K562 (cell line): ENCODE results near the gene TBXA2R. TPM values are rescaled to one million over a fixed set of nuclear protein-coding genes. Genes with fewer than 3 reads are reported as not detected.

ENCODE experiments used
- ATAC-seq: fragments of 200-7000 bp; cut with Tn5 transposase; 3 replicates; pipeline ENCODE4 v1.9.1; 2020; ENCODE audit warnings: moderate library complexity
- BruUV-seq: library from RNA; stranded (reverse); fragments of 400-500 nt; replicated peaks from 2 replicates; lab custom pipeline; 2021; lab: Mats Ljungman, UMichigan
- CTCF ChIA-PET: fragments of 300-600 bp; formaldehyde crosslinking; extraction: SDS; loops from one replicate; lab custom pipeline; 2021; ENCODE audit warnings: low intra/inter-chr PET ratio; lab: Yijun Ruan, JAX
- POLR2A ChIA-PET: fragments of 300-600, 350-650 bp; sonication (Branson Sonifier 250); formaldehyde crosslinking; extraction: SDS; loops from one replicate; lab custom pipeline; 2021; ENCODE audit warnings: antibody characterized with exemption, inconsistent platforms; lab: Yijun Ruan, JAX
- DNase-seq, 4 experiments: peaks; one replicate each; pipeline versions ENCODE4 v3.0.0 to v3.0.0-alpha.2; 2011 to 2018; ENCODE audit warnings: low spot score in 3 of 4, mixed read lengths in 3 of 4; ENCODE audit errors: extremely low read depth in 1 of 4
- FAIRE-seq: peaks from 2 replicates; lab custom pipeline; 2011; peaks lifted over from hg19 to GRCh38; lab: Jason Lieb, UNC
- H2AFZ ChIP-seq: 2 replicates; pipeline ENCODE4 v1.6.0; 2011; ENCODE audit warnings: low read depth, low read length, control low read depth, inconsistent platforms
- H3K27ac ChIP-seq: fragments of 200-600 bp; 3 replicates; pipeline ENCODE4 v1.8.0; 2011; ENCODE audit warnings: low read depth, mild to moderate bottlenecking, control low read depth, inconsistent platforms, low read length, moderate library complexity, mixed read lengths; ENCODE audit errors: extremely low read depth
- H3K27me3 ChIP-seq, 2 experiments: fragments of 300-600 bp in 1 of 2; 2 replicates in 1 of 2; 3 replicates in 1 of 2; pipeline versions ENCODE4 v1.6.0 to v1.8.0; 2011; ENCODE audit warnings: inconsistent platforms in 2 of 2, low read length in 2 of 2, mild to moderate bottlenecking in 1 of 2, mixed read lengths in 1 of 2, moderate library complexity in 1 of 2; ENCODE audit not compliant: control insufficient read depth in 2 of 2, insufficient read depth in 2 of 2
- H3K36me3 ChIP-seq: fragments of 300-600 bp; 3 replicates; pipeline ENCODE4 v1.8.0; 2011; ENCODE audit warnings: mild to moderate bottlenecking, low read length, inconsistent platforms; ENCODE audit not compliant: control insufficient read depth, insufficient read depth
- H3K4me1 ChIP-seq, 2 experiments: fragments of 200-600 bp in 1 of 2; replicated peaks in 1 of 2; 2 replicates in 1 of 2; 3 replicates in 1 of 2; pipeline versions ENCODE4 v1.5.1 to v1.8.0; 2011; ENCODE audit warnings: inconsistent platforms in 2 of 2, low read length in 2 of 2, mild to moderate bottlenecking in 1 of 2, mixed read lengths in 1 of 2, moderate library complexity in 1 of 2; ENCODE audit not compliant: control insufficient read depth in 2 of 2, insufficient read depth in 2 of 2
- H3K4me2 ChIP-seq: 2 replicates; pipeline ENCODE4 v1.6.1; 2011; ENCODE audit warnings: low read length, control low read depth, inconsistent platforms, mixed read lengths; ENCODE audit not compliant: insufficient read depth
- H3K4me3 ChIP-seq: fragments of 200-600 bp; sonication (generic), shearing (Covaris generic); 2 replicates; pipeline ENCODE4 v1.5.1; 2016; ENCODE audit warnings: control low read depth, inconsistent platforms
- H3K79me2 ChIP-seq: fragments of 200-600 bp; 3 replicates; pipeline ENCODE4 v1.8.0; 2011; ENCODE audit warnings: low read length, inconsistent platforms; ENCODE audit not compliant: control insufficient read depth, insufficient read depth
- H3K9ac ChIP-seq, 2 experiments: 2 replicates each; pipeline versions ENCODE4 v1.6.0 to v1.6.1; 2011; ENCODE audit warnings: low read depth in 2 of 2, low read length in 2 of 2, control low read depth in 1 of 2, inconsistent platforms in 1 of 2, mild to moderate bottlenecking in 1 of 2, mixed read lengths in 1 of 2; ENCODE audit not compliant: insufficient read depth in 1 of 2
- H3K9me1 ChIP-seq: one replicate; pipeline ENCODE4 v1.6.0; 2011; ENCODE audit warnings: inconsistent platforms, mild to moderate bottlenecking, low read length, moderate library complexity; ENCODE audit not compliant: control insufficient read depth, insufficient read depth
- H3K9me3 ChIP-seq: replicated peaks from 2 replicates; pipeline ENCODE4 v1.5.1; 2011; ENCODE audit warnings: low read depth, low read length, inconsistent platforms; ENCODE audit not compliant: control insufficient read depth, insufficient read depth
- H4K20me1 ChIP-seq: replicated peaks from 2 replicates; pipeline ENCODE4 v1.6.1; 2011; ENCODE audit warnings: low read length, inconsistent platforms, mixed read lengths; ENCODE audit not compliant: control insufficient read depth, insufficient read depth
- CBFA2T2 ChIP-seq: fragments of 450-650 bp; conservative IDR thresholded peaks from 2 replicates; pipeline ENCODE4 v1.6.1; 2017; ENCODE audit warnings: mild to moderate bottlenecking
- CBFA2T3 ChIP-seq: fragments of 450-650 bp; IDR thresholded peaks from 2 replicates; pipeline ENCODE4 v1.6.1; 2017
- FOSL1 ChIP-seq: fragments of 200-800 bp; sonication (Bioruptor generic); conservative IDR thresholded peaks from 2 replicates; pipeline ENCODE4 v1.6.1; 2016; ENCODE audit warnings: missing genetic modification characterization, missing compliant biosample characterization
- HLTF ChIP-seq: fragments of 450-650 bp; IDR thresholded peaks from 2 replicates; pipeline ENCODE4 v1.6.1; 2016
- POLR2G ChIP-seq: fragments of 200-400 bp; formaldehyde crosslinking; IDR thresholded peaks from 2 replicates; pipeline ENCODE4 v1.6.1; 2017; ENCODE audit warnings: low read depth, mild to moderate bottlenecking, antibody characterized with exemption, low read length, moderate library complexity
- TFAP4 ChIP-seq: sonication (generic); formaldehyde crosslinking; IDR thresholded peaks from 2 replicates; pipeline ENCODE4 v1.8.0; 2022; ENCODE audit warnings: missing genetic modification reagents, mild to moderate bottlenecking, moderate library complexity, borderline replicate concordance
- ZNF57 ChIP-seq: fragments of 450-650 bp; formaldehyde crosslinking; IDR thresholded peaks from 2 replicates; pipeline ENCODE4 v1.4.0; 2020; ENCODE audit warnings: mild to moderate bottlenecking, moderate library complexity
- ZNF586 ChIP-seq: fragments of 450-650 bp; formaldehyde crosslinking; conservative IDR thresholded peaks from 2 replicates; pipeline ENCODE4 v1.4.0; 2020; ENCODE audit warnings: mild to moderate bottlenecking, moderate library complexity
- WGBS: fragments of 100-300 bp; shearing (Covaris generic); methylation state at CpG from one replicate; pipeline ENCODE4 v1.1.6; 2016; ENCODE audit warnings: low coverage, mixed read lengths; ENCODE audit not compliant: insufficient coverage; ENCODE audit errors: missing lambda C conversion rate; 5-methylcytosine and 5-hydroxymethylcytosine counted together
- in situ Hi-C: fragments of 300-500 bp; cut with MboI; formaldehyde crosslinking; loops from 4 replicates; pipeline ENCODE4 v1.15.0; 2018; ENCODE audit warnings: inconsistent platforms, mixed read lengths
- intact Hi-C: fragments of 100-400 bp; cut with micrococcal nuclease; formaldehyde crosslinking; loops from 2 replicates; pipeline ENCODE4 v1.14.2; 2022
- polyA plus RNA-seq, 8 experiments: library from polyadenylated mRNA; depleted of rRNA in 4 of 8; stranded (reverse) in 5 of 8; unstranded in 3 of 8; fragments of >200 nt; fragmentation: Nextera tagmentation in 2 of 8; fragmentation: Illumina TruSeq in 1 of 8; extraction: Ambion mirVana in 2 of 8; extraction: Trizol in 1 of 8; gene quantifications; 2 replicates each; pipeline versions ENCODE4 v1.2.1 to v1.2.3, GENCODE V29; 2011 to 2014; ENCODE audit warnings: inconsistent platforms in 1 of 8, missing spikeins in 1 of 8
- total RNA-seq, 7 experiments: library from RNA; depleted of rRNA in 6 of 7; stranded (reverse); fragments of >200 nt in 6 of 7; fragmentation: Illumina TruSeq in 2 of 7; extraction: Trizol in 2 of 7; gene quantifications; 2 replicates each; pipeline versions ENCODE4 v1.2.1 to v1.2.3, GENCODE V29; 2011 to 2021; ENCODE audit warnings: low replicate concordance in 1 of 7
- TF ChIP-seq, protein P1 (sequence below): fragments of 200-800 bp; sonication (Bioruptor generic); IDR thresholded peaks from 2 replicates; pipeline ENCODE4 v1.6.1; 2017; ENCODE audit warnings: missing genetic modification characterization, missing compliant biosample characterization
- TF ChIP-seq, protein P2 (sequence below): sonication (generic); formaldehyde crosslinking; IDR thresholded peaks from 2 replicates; pipeline ENCODE4 v1.8.0; 2022; ENCODE audit warnings: mild to moderate bottlenecking, missing genetic modification reagents

Gene TBXA2R
- total and polyA plus RNA-seq, 9 of the 15 experiments (the other 6 are each of a cell fraction or from before 2014, with no cell fraction given) = 1.5 to 24.0 (median 2.8) TPM

DNA sequence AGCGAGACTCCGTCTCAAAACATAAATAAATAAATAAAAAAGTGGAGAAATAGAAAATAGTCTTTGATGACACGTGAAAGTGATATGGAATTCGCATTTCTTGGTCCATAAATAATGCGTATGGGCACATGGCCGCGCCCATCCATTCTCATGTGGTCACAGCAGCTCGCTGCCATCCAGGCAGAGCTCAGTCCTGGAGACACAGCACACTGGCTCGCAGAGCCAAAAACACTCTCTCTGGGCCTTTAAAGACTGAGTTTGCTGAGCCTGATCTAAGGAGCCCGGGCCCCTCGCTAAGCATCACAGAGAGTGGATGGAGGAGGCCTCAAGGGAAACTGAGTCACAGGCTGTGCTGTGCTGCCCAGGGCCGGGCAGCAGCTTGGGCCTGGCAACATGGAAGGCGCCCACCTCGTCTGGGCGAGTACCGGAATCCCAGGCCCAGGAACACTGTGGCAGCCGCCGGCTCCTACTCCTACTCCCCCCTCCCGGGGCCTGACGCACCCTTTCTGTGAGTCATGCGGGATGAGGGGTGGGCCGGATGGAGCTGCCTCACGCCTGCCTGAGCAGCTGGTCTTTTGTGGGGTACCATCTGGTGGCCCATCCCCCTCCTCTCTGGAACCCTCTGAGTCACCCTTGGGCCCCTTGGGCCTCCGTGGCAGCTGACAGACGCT, 48.9 kb upstream of the TBXA2R start:
- ChIA-PET POLR2A (interaction anchor here (1.1 kb wide), 1 partner anchor 11 kb away, joined by 3 read pairs; no protein-coding TSS in a partner anchor), CTCF (no interaction called here)
- no peak for FAIRE-seq
- H3K4me1 ChIP-seq = peaks cover 0 to 53% of the 10 kb centered on the region in 2 experiments; a peak in 2 of 5 replicates
- no peak overlapping the region for H3K27ac ChIP-seq
- intact Hi-C loops = no loop called here
- in situ Hi-C loops = loop anchor here (5.0 kb wide), 1 partner anchor 192 kb away; no protein-coding TSS in a partner anchor
- H4K20me1 ChIP-seq = no peaks in the 10 kb centered on the region
- peak in 2 of 4 experiments; percentile 31 to 34 for DNase-seq
- H3K27me3 ChIP-seq = no peaks in the 10 kb centered on the region
- H3K9me1 ChIP-seq = no peaks in the 10 kb centered on the region
- no peak for ATAC-seq
- no peak overlapping the region for H2AFZ ChIP-seq
- BruUV-seq = no TSS peak
- no peaks in the 10 kb centered on the region for H3K9me3 ChIP-seq
- TF ChIP-seq, protein P1, sequence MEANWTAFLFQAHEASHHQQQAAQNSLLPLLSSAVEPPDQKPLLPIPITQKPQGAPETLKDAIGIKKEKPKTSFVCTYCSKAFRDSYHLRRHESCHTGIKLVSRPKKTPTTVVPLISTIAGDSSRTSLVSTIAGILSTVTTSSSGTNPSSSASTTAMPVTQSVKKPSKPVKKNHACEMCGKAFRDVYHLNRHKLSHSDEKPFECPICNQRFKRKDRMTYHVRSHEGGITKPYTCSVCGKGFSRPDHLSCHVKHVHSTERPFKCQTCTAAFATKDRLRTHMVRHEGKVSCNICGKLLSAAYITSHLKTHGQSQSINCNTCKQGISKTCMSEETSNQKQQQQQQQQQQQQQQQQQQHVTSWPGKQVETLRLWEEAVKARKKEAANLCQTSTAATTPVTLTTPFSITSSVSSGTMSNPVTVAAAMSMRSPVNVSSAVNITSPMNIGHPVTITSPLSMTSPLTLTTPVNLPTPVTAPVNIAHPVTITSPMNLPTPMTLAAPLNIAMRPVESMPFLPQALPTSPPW (CRISPR knock-in tag) = peak; percentile 43; the same call in 1 of the 2 replicates
- TF ChIP-seq CBFA2T3 = peak; percentile 32; the same call in 1 of the 2 replicates
- no peak for TF ChIP-seq ZNF57 (CRISPR knock-in tag)
- TF ChIP-seq ZNF586 = no peak
- TF ChIP-seq POLR2G = peak; percentile 39; the same call in 1 of the 2 replicates
- TF ChIP-seq CBFA2T2 = 0 out of 2 replicates have a peak, but pooled peaks have one; percentile 11
- TF ChIP-seq, protein P2, sequence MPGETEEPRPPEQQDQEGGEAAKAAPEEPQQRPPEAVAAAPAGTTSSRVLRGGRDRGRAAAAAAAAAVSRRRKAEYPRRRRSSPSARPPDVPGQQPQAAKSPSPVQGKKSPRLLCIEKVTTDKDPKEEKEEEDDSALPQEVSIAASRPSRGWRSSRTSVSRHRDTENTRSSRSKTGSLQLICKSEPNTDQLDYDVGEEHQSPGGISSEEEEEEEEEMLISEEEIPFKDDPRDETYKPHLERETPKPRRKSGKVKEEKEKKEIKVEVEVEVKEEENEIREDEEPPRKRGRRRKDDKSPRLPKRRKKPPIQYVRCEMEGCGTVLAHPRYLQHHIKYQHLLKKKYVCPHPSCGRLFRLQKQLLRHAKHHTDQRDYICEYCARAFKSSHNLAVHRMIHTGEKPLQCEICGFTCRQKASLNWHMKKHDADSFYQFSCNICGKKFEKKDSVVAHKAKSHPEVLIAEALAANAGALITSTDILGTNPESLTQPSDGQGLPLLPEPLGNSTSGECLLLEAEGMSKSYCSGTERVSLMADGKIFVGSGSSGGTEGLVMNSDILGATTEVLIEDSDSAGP (CRISPR knock-in tag) = no peak
- TF ChIP-seq HLTF = no peak
- peak; percentile 67; the same call in 1 of the 2 replicates for TF ChIP-seq TFAP4 (CRISPR knock-in tag)
- peak; percentile 81 for TF ChIP-seq FOSL1 (tag)
- H3K36me3 ChIP-seq = peaks cover 66% of the 10 kb centered on the region; the same call in 2 of the 3 replicates
- H3K79me2 ChIP-seq = no peaks in the 10 kb centered on the region
- H3K4me2 ChIP-seq = no peak overlapping the region
- no peak overlapping the region for H3K4me3 ChIP-seq
- 88% methylated on average over 24 of the region's 25 CpGs for WGBS
- no peak overlapping the region for H3K9ac ChIP-seq
